CD4-positive, alpha-beta T cell treated with Interferon gamma for 1 hour (primary cell): ENCODE data around the gene FAM181B.

Experiments used
- DNase-seq: peaks from one replicate; pipeline ENCODE4 v3.0.0-alpha.2; 2020

The FAM181B gene, protein sequence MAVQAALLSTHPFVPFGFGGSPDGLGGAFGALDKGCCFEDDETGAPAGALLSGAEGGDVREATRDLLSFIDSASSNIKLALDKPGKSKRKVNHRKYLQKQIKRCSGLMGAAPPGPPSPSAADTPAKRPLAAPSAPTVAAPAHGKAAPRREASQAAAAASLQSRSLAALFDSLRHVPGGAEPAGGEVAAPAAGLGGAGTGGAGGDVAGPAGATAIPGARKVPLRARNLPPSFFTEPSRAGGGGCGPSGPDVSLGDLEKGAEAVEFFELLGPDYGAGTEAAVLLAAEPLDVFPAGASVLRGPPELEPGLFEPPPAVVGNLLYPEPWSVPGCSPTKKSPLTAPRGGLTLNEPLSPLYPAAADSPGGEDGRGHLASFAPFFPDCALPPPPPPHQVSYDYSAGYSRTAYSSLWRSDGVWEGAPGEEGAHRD

DNA sequence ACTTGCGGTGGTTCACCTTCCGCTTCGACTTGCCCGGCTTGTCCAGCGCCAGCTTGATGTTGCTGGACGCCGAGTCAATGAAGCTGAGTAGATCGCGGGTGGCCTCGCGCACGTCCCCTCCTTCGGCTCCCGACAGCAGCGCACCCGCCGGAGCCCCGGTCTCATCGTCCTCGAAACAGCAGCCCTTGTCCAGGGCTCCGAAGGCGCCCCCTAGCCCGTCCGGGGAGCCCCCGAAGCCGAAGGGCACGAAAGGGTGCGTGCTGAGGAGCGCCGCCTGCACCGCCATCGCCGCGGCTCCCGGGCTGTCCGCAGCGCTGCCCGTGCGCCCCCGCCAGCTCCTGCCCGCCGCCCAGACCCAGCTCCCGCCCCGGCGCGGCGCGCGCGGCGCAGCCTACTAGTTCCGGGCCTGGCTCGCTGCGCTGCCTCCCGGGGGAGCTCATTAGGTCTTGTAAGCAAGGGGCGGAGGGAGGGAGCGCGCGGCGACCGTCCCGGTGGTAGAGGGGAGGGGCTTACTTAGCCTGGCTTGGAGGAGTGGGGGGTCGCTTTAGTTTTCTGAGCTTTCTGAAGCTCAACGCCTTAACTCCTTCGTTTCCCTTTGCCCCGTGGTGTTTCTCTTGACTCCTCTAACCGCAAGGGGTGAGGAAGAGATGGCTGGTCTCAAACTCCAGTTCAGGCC is at the start of gene FAM181B:
Gene FAM181B (minus strand): TSS at position 421 of the 676 bp plus-strand sequence. CDS start 135 bp downstream, at position 286.
- no peak for DNase-seq

DNA sequence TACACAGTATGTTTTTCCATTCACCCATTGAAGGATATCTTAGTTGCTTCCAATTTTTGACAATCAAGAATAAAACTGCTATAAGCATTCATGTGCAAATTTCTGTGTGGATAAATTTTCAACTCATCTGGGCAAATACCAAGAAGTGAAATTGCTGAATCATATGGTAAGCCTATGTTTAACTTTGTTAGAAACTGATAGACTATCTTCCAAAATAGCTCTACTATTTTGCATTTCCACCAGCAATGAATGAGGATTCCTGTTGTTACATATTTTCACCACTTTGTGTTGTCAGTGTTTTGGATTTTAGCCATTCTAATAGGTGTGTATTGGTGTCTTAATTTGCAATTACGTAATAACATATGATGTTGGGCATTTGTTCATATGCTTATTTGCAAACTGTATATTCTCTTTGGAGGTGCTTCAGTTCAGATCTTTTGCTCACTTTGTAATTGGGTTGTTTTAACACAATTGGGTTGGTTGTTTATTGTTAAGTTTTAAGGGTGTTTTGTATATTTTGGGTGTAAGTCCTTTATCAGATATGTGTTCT is 49.2 kb upstream of the FAM181B start:
- no peak for DNase-seq

- DNase-seq, result no peak
Observed at GRCh38 chr11:82778776-82779175, 45.1 kb upstream of the FAM181B start.

DNA sequence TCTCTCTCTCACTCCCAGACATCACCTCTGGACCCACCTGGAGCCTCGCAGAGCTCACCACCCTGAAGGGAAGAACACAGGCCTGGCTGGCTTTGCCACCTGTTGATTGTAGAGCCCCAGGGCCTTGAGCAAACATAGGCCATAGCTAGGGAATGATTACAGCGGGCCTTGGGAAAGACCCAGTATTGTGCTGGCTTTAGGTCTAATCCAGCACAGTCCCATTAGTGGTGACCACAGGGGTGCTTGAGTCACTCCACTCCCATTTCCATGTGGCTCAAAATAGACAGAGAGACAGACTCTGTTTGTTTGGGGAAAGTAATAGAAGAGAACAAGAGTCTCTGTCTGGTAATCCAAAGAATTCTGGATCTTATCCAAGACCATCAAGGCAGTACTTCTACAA is 42.7 kb upstream of the FAM181B start:
- DNase-seq, result no peak

DNA sequence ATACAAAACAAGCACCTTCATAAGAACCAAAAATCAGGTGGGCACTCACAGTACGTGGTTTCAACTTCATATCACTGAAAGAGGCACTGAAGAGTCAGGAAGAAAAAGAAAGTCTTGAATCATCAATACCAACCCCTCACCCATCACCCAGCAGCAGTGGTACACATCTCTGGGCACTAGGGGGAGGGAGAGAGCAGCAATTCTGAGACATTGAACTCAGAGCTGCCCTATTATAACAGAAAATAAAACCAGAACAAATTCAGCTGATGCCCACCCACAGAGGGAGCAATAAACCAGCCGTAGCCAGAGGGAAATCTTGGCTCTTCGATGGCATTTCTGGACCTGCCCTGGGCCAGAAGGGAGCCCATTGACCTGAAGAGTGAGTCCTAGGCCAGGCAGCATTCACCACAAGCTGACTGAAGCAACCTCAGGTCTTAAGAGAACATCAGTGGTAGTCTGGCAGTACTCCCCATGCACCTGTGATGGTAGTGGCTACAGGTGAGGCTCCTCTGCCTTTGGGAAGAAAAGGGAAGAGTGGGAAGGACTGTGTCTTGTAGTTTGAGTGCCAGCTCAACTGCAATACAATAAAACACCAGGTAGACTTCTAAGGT is 42.2 kb upstream of the FAM181B start:
- DNase-seq, result no peak

GRCh38 chr11:82775218-82775617 is 41.6 kb upstream of the FAM181B start:
- no peak for DNase-seq

- no peak for DNase-seq
Observed at GRCh38 chr11:82771781-82772180, 38.1 kb upstream of the FAM181B start.

GRCh38 chr11:82767123-82767522 is 33.5 kb upstream of the FAM181B start:
- no peak for DNase-seq

DNA sequence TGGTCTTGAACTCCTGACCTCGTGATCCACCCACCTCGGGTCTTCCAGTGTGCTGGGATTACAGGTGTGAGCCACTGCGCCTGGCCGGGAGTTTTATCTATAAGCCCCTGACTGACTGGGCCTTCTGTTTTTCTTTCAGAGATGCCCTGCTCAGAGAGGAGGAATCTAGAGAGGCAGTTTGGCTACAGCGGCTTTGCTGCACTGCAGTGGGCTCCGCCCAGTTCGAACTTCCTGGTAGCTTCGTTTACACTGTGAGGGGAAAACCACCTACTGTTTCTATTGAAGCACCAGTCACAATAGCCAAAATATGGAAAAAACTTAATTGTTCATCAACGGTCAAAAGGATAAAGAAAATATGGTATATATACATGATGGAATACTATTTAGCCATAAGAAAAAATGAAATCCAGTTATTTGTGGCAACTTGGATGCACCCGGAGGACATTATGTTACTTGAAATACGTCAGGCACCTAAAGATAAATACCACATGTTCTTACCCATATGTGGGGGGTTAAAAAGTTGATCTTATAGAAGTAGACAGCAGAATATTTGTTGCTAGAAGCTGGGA is 31.9 kb upstream of the FAM181B start:
- no peak for DNase-seq

- DNase-seq, result no peak
Observed at GRCh38 chr11:82763167-82763566, 29.5 kb upstream of the FAM181B start.

DNA sequence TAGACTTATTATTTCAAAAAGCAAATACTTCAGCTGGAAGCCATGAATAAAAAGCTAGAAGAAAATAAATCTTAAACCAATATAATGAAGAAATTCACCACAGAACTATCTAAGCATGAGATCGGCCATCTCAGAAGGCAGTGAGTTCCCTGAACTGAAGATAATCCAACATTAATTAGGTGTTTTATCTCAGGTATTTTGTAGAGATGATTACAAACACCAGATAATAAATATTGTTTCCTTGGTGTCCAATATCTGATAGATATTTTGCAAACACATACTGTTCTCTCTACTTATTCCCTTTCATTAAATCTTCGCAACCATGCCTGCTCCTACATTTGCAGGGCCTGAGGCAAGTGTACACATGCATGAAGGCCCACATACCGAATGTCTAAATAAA is 26.0 kb upstream of the FAM181B start:
- no peak for DNase-seq

- DNase-seq, result no peak
Observed at GRCh38 chr11:82757660-82758357, 24.1 kb upstream of the FAM181B start.

GRCh38 chr11:82756765-82757639 is 23.3 kb upstream of the FAM181B start:
- no peak for DNase-seq

GRCh38 chr11:82754410-82754809 is 20.7 kb upstream of the FAM181B start:
- no peak for DNase-seq

DNA sequence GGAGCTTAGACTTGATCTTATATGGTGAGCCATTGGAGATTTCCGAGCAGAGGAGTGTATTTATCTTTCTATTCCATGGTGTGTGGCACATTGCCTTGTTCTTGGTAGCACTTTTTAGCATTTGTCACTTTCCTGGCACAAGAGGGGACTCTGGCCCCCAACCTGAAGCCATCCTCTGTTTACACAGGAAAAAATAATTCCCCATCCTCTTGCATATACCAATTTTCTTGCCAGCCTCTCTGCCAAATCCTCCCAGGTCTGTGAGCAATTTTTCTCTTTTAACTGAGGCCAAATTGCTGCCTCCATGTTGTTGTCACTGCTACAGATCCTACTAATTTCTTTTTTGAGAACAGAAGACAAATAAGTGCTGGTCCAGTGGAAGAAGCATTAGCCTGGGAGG is 20.3 kb upstream of the FAM181B start:
- no peak for DNase-seq

- no peak for DNase-seq
Observed at GRCh38 chr11:82752801-82753200, 19.1 kb upstream of the FAM181B start.

DNA sequence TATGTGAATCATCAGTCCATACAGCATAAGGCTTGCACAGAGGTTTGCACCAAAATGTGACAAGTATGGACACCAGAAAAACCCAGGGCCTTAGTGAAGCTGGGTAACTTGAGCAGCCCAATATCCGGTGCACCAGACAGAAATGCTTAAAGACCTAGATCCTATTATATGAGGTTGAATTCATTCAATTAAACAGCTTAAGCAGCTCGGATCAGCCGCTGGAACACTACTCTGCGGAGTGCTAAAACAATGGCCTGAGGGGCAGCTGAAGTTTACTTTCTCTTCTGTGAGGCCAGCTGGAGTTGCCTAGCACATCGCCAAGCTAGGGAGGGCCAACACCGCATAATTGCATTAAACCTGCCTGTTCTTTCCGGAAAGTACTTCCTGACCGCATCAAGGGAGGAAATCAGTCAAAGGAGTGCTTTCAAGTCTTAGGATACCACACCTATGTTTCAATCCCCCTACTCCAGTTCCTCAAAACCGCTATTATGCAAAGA is 17.0 kb upstream of the FAM181B start:
- DNase-seq, result no peak

DNA sequence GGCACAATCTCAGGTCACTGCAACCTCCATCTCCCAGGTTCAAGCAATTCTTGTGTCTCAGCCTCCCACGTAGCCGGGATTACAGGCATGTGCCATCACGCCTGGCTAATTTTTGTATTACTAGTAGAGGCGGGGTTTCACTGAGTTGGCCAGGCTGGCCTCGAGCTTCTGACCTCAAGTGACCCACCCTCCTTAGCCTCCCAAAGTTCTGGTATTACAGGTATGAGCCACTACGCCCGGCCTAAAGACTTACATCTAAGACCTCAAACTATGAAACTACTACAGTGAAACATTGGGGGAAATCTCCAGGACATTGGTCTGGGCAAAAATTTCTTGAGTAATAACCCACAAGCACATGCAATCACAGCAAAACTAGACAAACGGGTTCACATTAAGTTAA is 13.8 kb upstream of the FAM181B start:
- no peak for DNase-seq

GRCh38 chr11:82738091-82738490 is 4.4 kb upstream of the FAM181B start:
- DNase-seq, result no peak

DNA sequence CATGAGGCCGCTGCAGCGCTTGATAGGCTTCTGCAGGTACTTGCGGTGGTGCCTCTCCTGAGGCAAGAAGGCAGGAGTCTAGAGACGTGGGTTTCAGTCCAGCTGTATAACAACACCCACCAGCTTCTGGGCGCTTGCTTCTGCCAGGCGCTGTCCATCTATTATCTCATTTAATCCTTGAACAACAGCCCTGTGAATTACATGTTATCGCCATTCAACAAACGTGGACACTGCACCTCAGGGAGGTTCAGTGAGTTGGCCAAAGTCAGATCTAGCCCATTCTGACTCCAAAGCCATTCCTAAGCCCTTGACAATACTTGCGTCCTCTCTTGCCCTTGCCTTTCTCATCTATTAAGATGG is 436 bp upstream of the FAM181B start:
- no peak for DNase-seq

- no peak for DNase-seq
Observed at GRCh38 chr11:82732734-82733443, 775 bp downstream of the FAM181B start.
